Activated CD4-positive, alpha-beta T cell treated with anti-CD3 and anti-CD28 coated beads for 24 hours (primary cell): ENCODE data around the gene FSCN2.

ENCODE experiments used
- DNase-seq, 2 donors: peaks; one replicate each; pipeline ENCODE4 v3.0.0-alpha.2; 2020; ENCODE audit warnings: low read depth in 2 of 2

Gene FSCN2

DNA sequence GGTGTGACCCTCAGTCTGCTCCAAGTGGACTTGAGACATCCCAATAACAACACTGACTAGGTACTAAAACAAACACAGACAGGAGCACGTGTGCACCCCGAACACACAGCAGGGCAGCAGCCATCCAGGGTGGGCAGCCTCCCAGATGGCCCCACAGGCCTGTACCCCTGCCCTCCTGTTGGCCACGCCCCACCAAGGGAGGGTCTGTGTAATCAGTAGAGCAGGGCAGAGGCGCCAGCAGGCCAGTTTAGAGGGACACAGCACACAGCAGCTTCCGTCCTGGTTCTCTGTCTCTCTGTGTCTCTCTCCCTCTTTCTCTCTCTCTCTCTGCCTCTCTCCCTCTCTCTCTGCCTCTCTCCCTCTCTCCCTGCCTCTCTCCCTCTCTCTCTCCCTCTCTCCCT is 37.0 kb upstream of the FSCN2 start:
- no peak for DNase-seq

DNA sequence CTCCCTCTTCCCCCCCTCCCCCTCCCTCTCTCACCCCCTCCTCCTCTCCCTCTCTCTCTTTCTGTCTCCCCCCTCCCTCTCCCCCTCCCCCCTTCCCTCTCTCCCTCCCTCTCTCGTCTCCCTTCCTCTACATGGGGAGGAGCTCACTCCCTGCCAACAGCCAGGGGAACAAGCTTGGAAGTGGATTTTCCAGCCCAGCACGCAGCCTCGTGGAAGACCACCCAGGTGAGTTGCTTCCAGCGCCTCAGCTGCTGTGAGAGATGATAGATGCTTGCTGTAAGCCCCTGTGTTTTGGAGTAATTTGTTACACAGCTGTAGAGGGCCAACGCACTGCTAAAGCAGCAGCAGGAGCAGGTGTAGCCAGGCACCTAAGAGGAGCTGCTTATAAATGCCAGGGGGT is 36.4 kb upstream of the FSCN2 start:
- DNase-seq: no peak

DNA sequence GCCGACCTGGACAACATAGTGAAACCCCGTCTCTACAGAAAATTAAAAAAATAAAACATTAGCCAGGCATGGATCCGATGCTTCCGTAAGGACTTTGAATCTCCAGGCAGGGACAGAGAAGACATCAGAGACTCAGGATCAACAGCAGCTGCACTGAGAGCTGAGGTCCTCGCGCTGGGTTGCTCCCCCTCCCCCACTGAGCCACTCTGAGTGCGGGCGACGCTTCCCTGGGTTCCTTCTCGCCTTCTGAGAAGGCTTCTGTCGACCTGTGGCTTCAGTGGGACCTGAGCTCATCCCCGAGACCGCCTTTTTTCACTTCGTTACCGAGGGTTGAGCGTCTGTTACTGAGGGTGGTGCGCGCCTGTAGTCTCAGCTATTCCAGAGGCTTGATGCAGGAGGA is 36.0 kb upstream of the FSCN2 start:
- no peak for DNase-seq

DNA sequence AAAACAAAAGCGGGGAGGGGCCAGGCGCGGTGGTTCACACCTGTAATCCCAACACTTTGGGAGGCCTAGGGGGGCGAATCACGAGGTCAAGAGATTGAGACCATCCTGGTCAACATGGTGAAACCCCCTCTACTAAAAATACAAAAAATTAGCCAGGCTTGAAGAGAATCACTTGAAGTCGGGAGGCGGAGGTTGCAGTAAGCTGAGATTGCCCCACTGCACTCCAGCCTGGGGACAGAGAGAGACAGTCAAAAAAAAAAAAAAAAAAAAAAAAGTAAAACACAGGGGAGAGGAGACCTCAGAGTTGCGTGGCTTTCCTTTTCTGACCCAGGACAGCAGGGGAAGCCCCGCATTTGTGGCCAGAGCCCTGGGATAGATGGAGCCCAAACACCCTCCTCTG is 35.5 kb upstream of the FSCN2 start:
- no peak for DNase-seq

DNA sequence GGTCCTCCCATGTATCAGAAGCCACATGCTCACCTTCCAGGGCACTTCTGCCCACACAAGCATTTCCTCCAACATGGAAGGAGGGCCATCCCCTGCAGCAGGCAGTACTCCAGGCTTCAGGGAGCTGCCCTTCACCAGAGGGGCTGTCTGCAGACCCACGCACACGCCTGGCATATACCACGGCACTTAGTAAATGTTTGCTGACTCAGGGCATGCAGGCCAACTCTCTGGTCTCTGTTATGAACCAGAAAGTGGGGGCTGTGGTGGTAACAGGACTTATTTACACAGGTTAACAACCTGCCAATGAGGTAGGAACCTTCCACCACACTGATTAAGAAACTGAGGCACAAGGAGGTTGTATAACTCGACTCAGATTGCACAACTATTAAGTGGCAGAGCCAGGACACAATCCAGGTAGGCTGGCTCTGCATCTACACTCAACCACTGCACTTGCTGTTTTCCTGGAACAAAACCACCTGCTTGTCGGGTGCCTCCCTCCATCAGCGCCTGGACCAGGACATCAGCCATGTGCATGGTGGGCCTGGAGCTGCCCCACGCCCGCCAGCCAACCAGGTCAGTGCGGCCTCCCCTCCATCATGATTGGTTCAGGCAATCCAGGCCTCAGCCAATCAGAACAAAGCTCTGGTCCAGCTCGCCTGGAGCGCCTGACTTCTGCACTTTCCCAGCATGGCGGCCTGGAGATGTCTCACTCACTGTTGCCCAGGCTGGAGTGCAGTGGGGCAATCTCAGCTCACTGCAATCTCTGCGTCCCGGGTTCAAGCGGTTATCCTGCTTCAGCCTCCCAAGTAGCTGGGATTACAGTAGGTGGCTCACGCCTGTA is 34.8 kb upstream of the FSCN2 start:
- no peak for DNase-seq

DNA sequence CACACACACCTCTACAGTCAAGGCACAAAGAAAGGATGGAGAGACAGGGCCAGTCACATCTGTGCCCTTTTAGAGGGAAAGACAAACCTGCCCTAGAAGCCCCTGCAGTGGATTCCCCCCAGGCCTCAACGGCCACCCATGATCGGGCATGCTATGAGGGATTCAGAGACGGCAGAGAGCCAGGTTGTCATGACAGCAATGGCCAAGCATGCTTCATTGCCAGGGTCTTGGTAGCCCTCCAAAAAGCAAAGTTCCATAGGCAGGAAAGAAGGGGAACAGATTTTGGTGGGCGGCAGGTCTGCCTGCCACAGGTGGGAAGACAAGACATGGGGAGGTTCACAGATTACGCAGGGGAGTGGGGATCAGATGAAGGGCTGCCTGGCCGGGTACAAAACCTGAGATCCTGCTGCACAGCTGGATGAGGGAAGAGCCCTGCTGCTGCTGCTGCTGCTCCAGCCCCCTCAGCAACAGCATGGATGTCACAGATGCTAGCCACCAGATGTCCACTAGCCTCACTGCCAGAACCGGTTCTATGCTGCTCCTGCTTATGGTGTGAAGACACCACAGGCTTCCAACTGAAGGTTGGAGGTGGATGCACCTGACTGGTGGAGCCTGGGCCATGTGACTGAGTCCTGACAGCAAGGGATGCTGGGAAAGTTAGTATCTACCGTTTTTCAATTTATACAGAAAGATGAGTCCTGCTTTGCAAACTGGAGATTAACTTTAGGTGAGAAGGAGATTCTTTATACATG is 33.4 kb upstream of the FSCN2 start:
- no peak for DNase-seq

DNA sequence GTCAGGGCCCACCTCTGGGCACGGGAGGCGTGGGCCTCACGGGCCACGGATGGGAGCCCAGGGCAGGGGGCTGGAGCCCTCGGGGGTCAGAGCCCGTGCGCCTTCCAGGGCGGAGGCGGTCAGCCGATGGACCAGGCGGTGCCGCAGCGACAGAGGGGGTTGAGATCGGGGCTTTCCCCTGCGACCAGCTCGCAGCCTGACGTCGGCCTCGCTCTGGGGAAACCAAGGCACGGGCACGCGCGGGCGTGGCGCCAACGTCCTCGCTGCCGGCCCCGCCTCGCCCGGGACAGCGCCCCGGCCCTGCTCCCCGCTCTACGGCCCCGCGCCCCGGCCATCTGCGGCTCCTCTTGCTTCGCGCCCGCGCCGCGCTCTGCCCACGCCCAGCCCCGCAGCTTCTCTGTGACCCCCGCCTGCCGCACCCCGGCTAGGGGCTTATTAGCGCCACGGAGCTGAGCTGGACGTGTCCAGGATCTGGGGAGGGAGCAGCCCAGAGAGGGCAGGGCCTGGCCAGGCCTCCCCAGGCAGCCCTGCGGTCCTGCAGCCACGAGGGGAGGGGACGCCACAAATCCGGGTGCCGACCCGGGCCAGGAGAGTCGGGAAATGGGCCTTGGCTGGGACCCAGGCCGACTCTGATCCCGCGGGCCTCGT is 29.1 kb upstream of the FSCN2 start:
- no peak for DNase-seq

DNA sequence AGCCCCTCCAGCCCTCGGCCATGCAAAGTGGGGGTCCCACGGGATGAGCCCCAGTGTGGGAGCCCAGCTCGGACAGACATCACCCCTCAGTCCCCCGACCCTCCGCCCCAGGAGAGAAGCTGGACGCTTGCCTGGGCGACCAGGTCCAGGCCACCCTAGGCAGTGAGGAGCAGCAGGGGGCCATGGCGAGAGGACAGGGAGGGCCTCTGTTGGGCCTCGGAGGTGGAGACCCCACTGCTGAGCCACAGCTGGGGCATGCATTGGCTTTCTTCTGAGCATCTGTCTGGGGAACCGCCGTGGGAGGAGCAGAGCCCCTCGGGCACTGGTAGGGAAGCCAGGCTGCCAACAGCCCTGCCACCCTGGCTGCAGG is 28.6 kb upstream of the FSCN2 start:
- DNase-seq: no peak

DNA sequence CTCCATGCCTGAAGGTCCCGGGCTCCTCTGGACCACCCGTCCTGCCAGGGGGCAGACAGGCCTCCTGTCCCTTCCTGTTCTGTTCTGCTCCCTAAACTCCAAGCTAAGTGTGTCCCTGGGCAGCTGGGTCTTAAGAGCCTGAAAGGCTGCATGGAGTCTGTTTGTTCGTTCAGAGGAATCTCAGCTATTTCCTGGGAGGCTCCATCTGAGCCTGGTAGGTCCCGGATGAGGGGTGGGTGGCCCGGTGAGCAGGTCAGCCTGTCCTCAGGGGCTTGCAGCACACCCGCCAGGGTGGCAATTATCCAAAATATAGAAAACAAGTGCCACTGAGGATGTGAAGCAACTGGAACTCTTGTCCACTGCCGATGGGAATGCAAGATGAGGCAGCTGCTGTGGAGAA is 28.1 kb upstream of the FSCN2 start:
- no peak for DNase-seq

DNA sequence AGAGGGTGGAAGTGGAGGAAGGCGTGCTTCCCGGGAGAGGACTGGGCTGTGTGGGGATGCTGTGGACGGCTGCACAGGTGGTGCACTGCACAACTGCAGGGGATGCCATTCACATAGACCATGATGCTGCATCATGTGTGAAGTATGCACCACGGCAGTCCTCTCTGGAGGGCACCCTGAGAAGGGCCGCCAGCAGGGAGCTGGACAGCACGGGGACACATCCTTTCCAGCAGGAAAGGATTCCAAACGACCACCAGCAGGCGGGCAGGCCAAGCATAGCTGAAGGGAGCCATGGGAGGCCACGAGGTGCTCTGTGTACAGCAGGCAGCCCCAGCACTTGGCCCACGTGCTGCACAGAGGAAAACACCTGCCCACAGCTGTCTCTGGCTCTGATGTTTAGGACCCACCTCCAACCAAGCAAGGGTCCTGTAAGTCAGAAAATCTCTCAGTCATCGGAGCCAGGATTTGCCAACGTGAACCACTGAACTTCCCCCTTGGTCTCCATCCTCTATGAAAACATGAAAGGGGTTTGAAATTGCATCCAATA is 25.6 kb upstream of the FSCN2 start:
- DNase-seq: no peak

DNA sequence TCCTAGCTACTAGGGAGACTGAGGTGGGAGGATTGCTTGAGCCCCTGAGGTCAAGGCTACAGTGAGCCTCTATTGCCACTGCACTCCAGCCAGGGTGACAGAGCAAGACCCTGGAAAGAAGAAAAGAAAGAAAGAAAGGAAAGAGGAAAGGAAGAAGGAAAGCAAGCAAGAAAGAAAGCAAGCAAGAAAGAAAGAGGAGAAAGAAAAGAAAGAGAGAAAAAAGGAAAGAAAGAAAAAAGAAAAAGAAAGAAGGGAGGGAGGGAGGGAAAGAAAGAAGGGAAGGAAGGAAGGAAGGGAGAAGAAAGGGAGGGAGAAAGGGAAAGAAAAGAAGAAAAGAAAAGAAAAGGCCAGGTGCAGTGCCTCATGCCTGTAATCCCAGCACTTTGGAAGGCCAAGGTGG is 24.6 kb upstream of the FSCN2 start:
- no peak for DNase-seq

DNA sequence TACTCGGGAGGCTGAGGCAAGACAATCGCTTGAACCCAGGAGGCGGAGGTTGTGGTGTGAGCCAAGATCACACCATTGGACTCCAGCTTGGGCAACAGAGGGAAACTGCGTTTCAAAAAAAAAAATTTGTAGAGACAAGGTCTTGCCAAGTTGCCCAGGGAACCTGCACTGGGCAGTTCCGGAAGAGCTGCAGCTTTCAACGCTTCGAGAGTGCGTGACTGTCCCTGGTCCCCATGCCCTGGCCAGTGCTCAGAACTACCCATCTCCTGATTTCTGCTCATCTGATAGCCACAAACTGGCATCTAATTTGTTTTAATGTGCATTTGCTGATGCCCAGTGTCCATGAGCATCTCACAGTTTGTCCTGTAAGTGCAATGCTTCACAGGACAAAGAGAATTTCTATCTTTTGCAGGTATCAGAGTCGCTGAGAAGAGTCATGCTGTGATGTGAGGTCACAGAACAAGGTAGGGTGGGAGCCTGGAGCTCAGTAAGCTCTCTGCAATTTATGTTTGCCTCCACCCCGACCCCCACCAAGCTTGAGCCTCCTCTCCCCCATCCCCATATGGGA is 19.5 kb upstream of the FSCN2 start:
- DNase-seq: no peak

DNA sequence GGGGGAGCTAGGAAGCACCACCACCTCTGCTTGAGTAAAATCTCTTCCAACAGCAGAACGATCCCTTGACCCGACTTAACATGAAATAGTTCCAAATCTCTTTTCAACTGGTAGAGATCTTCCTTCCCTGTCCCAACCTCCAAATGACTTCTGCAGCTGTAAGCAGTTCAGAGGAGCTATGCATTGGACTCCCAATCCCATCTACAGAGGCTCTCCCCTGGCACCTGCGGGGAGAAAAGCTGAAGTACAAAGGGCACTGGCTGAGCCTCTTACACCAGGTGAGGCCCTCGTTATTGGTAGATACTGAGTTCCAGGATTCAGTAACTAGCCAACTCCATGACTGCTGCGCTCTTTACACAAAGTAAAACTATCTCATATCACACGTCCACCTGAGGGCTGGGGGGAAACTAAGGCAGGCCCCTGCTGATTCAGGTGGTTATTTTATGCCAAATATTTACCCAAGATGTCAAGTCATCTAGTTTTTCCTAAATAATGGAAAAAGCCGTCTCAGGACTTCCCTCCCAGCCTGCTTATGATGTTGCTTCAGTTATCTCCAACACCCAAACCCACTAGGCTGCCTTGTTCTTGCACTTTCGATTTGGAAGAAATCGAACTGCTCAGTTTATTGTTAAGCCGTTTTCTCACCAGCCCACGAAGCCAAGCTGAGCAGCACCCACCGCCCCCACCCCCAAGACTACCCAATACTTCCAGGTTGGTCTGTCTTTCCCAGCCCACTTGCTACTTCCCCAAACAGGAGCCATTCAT is 18.8 kb upstream of the FSCN2 start:
- no peak for DNase-seq

DNA sequence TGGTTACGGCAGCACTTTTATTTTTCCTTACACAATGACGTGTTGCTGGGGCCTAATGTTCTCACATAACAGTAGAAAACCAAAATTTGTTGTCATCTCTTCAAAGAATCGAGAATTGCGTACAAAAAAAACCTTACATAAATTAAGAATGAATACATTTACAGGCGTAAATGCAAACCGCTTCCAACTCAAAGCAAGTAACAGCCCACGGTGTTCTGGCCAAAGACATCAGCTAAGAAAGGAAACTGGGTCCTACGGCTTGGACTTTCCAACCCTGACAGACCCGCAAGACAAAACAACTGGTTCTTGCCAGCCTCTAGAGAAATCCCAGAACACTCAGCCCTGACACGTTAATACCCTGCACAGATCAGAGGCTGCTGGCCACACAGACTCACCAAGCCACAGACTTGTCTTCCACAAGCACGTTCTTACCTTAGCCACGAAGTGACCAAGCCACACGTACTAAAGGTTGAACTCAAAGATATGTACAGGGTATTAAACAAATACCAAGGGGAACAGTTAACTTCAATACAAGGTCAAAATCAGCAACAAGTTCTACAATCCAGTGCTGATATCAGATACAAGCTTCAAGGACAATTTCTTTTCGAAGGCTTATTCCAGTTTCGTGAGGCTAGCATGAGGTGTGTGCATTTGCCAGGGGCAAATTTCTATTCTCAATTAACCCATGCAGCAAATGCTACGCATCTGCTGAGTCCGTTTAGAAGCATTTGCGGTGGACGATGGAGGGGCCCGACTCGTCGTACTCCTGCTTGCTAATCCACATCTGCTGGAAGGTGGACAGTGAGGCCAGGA is 18.0 kb upstream of the FSCN2 start:
- no peak for DNase-seq

DNA sequence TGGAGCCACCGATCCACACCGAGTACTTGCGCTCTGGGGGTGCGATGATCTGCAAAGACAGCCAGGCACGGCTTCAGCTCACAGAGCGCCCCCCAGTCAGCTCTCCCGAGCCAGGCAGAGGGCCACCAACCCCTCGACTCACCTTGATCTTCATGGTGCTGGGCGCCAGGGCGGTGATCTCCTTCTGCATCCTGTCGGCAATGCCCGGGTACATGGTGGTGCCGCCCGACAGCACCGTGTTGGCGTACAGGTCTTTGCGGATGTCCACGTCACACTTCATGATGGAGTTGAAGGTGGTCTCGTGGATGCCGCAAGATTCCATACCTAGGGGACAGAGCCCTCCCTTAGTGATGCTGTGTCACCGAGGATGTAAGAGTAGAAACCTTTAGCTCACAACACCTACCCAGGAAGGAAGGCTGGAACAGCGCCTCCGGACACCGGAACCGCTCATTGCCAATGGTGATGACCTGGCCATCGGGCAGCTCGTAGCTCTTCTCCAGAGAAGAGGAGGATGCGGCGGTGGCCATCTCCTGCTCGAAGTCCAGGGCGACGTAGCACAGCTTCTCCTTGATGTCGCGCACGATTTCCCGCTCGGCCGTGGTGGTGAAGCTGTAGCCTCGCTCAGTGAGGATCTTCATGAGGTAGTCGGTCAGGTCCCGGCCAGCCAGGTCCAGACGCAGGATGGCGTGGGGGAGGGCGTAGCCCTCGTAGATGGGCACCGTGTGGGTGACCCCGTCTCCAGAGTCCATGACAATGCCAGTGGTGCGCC is 17.2 kb upstream of the FSCN2 start:
- no peak for DNase-seq

DNA sequence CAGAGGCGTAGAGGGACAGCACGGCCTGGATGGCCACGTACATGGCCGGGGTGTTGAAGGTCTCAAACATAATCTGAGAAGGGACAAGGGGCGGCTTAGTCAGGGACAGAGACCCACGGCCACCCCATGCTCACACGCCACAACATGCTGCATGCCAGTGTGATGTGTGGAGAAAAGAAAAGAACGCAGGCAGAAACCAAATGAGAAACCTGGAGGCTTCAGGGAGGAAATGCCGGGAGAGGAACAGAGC is 16.7 kb upstream of the FSCN2 start:
- DNase-seq: no peak

DNA sequence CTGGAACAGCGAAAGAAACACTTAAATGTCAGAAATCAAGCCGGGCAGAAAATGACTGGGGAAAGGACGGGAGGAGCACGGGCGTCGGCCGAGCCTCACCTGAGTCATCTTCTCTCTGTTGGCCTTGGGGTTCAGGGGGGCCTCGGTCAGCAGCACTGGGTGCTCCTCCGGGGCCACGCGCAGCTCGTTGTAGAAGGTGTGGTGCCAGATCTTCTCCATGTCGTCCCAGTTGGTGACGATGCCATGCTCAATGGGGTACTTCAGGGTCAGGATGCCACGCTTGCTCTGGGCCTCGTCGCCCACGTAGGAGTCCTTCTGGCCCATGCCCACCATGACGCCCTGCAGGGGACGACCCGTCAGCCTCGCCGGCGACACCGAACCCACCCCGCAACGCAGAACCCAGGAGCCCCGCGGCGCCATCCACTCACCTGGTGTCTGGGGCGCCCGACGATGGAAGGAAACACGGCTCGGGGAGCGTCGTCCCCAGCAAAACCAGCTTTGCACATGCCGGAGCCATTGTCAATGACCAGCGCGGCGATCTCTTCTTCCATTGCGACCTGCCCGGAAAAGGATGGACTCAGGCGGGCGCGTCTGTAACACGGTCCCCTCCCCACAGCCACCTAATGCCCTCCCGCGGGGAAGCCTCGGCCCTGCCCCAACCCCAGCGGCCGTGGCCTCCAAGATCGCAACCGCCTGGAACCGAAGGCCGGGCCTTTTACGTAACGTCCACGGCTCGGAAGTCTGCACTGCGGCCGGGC is 16.2 kb upstream of the FSCN2 start:
- DNase-seq: no peak

DNA sequence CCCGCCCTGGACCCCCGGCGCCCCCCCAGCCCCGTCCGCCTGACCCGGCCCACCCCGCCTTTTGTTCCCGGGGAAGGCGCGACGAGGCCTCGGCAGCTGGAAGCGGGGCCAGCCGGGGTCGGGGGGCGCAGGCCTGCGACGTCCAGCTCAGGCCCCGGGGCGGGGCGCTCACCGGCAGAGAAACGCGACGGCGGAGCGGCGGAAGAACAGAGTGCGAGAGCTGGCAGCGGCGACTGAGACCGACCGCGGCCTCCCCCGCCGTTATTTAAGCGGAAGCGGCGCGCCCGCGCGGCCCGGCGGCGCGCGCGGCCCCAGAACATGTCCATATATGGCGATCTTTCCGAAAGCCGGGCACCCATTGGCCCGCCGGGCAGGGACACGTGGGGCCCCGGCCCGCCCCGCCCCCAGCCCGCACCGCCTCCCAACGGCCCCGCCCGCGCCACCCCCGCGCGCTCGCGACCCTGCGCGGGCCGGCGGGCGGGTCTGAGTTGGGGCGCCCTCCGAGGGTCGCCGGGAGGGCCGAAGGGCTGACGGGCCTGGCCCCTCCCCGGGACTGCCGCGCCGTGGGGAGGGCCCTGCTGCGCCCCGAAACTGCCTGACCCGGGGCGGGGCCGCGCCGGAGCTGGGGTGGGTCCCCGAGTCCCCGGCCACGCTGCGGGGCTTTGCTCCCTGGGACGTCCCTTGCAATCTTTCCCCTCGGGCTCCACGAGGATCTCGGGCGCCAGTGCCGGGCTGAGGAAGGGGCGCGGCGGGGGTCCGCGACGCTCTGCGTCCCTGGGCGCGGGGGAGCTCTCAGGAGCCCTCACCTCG is 15.4 kb upstream of the FSCN2 start, which contains the start of gene ACTG1:
Gene ACTG1, minus strand, starts transcription at position 238 of the 810 bp plus-strand sequence. CDS start 445 bp downstream, outside the sequence.
- DNase-seq: peak; percentile 83 to 87
